ENCODE measurements around the gene PKP4. TPM values are rescaled to one million over a fixed set of nuclear protein-coding genes. Genes with fewer than 3 reads are reported as not detected.

The PKP4 gene
- total RNA-seq, 2 donors from 2014 or later: 43.7 to 67.3 TPM

DNA sequence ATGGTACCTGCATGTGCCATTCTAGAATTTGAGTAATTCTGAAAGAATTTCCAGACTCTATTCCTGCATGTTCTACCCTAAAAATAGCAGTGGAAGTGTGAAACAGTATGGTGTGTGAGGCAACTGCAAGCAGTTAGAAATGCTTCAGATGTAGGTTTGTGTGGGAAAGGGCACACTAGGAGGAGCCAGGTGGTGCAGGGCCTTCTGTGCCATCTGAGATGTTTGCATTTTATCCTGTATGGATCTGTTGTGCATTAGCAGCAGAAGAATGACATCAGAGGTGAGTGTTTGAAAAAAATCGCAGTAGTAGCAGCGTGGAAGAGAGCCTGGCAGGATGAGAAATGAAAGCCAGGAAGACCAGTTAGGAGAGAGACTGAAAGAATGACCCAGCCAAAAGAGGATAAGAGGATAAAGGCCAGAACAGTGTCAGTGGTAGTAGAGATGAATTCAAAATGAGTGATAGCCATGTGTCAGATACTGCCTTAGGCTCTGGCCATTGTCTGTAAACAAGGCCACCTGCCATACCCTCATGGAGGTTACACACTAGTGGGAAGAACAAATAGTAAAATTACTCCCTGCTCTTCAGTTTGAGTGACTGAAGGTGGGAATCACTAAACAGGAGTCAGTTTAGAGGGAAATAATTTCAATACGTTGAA lies 142.2 kb downstream of the PKP4 start:
- H3K36me3 ChIP-seq: no peaks in the 10 kb centered on the region
- no peaks in the 10 kb centered on the region for H3K27me3 ChIP-seq
- no peak overlapping the region for H3K27ac ChIP-seq
- H3K9ac ChIP-seq (ENCODE audit: low read depth in 2 of 2, low read length in 2 of 2): no peak overlapping the region
- intact Hi-C loops (cut with DNase I): no loop called here
- TF ChIP-seq, protein P1, sequence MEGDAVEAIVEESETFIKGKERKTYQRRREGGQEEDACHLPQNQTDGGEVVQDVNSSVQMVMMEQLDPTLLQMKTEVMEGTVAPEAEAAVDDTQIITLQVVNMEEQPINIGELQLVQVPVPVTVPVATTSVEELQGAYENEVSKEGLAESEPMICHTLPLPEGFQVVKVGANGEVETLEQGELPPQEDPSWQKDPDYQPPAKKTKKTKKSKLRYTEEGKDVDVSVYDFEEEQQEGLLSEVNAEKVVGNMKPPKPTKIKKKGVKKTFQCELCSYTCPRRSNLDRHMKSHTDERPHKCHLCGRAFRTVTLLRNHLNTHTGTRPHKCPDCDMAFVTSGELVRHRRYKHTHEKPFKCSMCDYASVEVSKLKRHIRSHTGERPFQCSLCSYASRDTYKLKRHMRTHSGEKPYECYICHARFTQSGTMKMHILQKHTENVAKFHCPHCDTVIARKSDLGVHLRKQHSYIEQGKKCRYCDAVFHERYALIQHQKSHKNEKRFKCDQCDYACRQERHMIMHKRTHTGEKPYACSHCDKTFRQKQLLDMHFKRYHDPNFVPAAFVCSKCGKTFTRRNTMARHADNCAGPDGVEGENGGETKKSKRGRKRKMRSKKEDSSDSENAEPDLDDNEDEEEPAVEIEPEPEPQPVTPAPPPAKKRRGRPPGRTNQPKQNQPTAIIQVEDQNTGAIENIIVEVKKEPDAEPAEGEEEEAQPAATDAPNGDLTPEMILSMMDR (IDR thresholded peaks at IDR 0.05): no peak
- no peaks in the 10 kb centered on the region for H3K4me1 ChIP-seq
- no peak overlapping the region for H3K4me3 ChIP-seq
- DNase-seq: no peak
- no peaks in the 10 kb centered on the region for H3K9me3 ChIP-seq

DNA sequence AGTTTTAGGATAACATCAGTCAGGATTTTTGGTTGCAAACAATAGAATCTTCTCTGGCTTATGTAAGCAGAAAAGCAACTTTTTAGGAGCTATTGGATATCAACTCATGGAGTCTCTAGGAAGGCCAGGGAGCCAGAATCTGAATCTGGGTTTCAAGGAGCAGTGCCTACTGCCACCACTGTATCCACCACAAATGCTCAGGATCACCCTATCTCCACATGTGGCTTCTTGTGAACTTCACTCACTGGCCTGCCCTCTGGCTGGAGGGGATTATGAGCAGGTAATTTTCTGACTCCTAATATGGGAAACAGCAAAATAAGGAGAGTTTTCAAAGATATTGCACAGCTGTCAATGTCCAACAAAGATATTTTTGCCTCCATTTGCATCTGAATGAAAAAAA lies 142.9 kb downstream of the PKP4 start:
- no peak overlapping the region for H3K27ac ChIP-seq
- no peaks in the 10 kb centered on the region for H3K27me3 ChIP-seq
- H3K36me3 ChIP-seq: no peaks in the 10 kb centered on the region
- H3K9me3 ChIP-seq: no peaks in the 10 kb centered on the region
- intact Hi-C loops (cut with DNase I): no loop called here
- TF ChIP-seq, protein P1 (IDR thresholded peaks at IDR 0.05): no peak
- H3K9ac ChIP-seq (ENCODE audit: low read depth in 2 of 2, low read length in 2 of 2): no peak overlapping the region
- no peak for DNase-seq
- no peaks in the 10 kb centered on the region for H3K4me1 ChIP-seq
- H3K4me3 ChIP-seq: no peak overlapping the region

DNA sequence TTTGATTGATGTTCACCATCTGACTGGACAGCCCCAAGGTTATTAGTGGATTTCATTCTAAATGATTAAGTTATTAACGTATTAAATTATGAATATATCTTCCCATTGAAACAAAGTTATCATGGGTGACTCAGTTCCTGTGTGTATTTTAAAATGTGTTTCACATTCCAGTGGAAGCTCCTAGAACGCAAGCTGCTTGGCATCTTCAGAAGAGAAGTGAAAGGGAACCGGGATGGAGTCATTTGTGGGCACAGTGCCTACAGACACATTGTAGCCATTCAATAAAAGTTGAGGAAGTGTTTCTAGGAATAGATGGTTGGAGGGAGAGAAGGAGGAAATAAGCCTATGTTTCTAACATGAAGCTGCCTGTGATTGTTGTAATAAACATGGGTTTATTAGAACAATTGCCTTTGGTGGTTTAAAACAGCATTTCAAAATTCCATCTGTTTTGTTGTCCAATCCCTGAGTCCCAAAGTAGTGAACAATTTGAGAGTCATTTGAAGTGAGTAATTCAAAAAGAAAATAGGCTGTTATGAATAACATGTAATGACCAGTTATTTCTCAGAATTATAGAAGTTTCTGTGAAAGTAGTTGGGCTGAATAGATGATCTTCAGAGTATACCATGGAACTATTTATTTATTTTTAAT lies 143.5 kb downstream of the PKP4 start:
- Histone ChIP-seq H3K27ac (no peak overlapping the region), H3K4me3 (no peak overlapping the region), H3K9ac (ENCODE audit: low read depth in 2 of 2, low read length in 2 of 2) (no peak overlapping the region), H3K36me3 (no peaks in the 10 kb centered on the region), H3K4me1 (no peaks in the 10 kb centered on the region), H3K27me3 (no peaks in the 10 kb centered on the region), H3K9me3 (no peaks in the 10 kb centered on the region)
- intact Hi-C loops (cut with DNase I): no loop called here
- peak; percentile 64 for DNase-seq
- TF ChIP-seq, protein P1 (IDR thresholded peaks at IDR 0.05): no peak

DNA sequence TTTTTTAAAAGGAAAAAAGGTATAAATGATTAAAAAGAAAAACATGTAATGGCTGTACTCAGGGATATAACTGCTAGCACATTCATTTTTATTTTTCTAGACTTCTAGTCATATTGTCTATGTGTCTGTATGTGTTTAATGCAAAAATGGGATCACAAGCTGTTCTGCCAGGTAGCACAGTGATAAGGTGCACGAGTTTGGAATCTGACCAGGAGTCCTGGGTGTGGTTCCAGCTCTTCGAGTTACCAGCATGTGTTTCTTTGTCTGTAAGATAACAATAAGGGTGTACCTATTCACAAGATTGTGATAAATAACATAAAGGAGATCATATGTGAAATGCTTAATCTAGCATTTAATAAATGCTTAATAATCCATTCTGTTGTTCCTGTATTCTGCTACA lies 145.3 kb downstream of the PKP4 start:
- intact Hi-C loops (cut with DNase I): no loop called here
- H3K9ac ChIP-seq (ENCODE audit: low read depth in 2 of 2, low read length in 2 of 2): no peak overlapping the region
- H3K4me1 ChIP-seq: no peaks in the 10 kb centered on the region
- H3K27me3 ChIP-seq: no peaks in the 10 kb centered on the region
- peak; percentile 81 for DNase-seq
- no peaks in the 10 kb centered on the region for H3K36me3 ChIP-seq
- no peaks in the 10 kb centered on the region for H3K9me3 ChIP-seq
- no peak overlapping the region for H3K27ac ChIP-seq
- no peak overlapping the region for H3K4me3 ChIP-seq
- TF ChIP-seq, protein P1 (IDR thresholded peaks at IDR 0.05): no peak

DNA sequence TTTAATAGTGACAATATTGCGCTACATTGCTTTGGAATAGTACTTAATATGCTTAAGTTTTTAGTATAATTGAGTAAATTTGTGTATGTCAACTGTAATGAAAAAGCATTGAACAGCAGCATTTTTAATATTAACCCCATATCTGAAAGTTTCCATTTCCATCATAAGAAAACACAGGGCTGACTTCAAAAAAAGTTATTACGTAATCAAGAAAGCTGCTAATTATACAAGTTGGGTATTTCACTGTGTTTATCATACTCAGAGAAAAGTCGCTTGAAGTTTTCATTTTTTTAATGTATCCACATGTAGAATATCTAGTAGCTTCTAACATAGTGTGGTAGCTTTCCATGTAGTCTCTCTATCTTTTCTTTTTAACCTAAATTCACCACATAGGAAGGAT lies 146.5 kb downstream of the PKP4 start:
- H3K4me1 ChIP-seq: no peaks in the 10 kb centered on the region
- no peaks in the 10 kb centered on the region for H3K36me3 ChIP-seq
- DNase-seq: no peak
- H3K9ac ChIP-seq (ENCODE audit: low read depth in 2 of 2, low read length in 2 of 2): no peak overlapping the region
- no peaks in the 10 kb centered on the region for H3K9me3 ChIP-seq
- H3K4me3 ChIP-seq: no peak overlapping the region
- intact Hi-C loops (cut with DNase I): no loop called here
- TF ChIP-seq, protein P1 (IDR thresholded peaks at IDR 0.05): no peak
- no peak overlapping the region for H3K27ac ChIP-seq
- H3K27me3 ChIP-seq: no peaks in the 10 kb centered on the region

Measured in colonic mucosa (tissue), 4 donors.